ENCODE measurements around the gene PHF19.

PHF19 gene

DNA sequence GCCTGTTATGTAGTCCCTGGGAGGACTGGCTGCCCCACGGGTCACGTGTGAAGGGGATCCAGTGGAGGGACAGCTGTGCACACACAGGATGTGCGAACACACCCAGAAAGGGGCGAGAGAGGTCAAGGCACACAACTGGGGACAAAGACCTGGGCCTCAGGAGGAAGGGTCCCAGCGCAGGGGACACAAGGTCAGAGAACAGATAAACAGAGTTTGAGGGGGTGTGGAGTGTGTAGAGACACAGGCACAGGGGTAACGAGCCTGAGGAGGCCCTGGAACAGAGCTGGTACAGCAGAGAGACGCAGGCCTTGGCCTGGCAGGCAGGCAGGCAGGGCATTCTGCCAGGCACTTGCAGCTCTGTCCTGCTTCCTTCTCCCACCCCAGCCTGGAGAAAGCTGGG, 19.5 kb downstream of the PHF19 start:
- no peak overlapping the region for H3K4me3 ChIP-seq (ENCODE audit: low read depth, low read length)
- TF ChIP-seq, protein P1, sequence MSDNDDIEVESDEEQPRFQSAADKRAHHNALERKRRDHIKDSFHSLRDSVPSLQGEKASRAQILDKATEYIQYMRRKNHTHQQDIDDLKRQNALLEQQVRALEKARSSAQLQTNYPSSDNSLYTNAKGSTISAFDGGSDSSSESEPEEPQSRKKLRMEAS (IDR thresholded peaks at IDR 0.05; ENCODE audit: low read depth, low read length), result no peak
- no peak for TF ChIP-seq MYC (IDR thresholded peaks at IDR 0.05; ENCODE audit: low read depth, low read length)
- no peak for TF ChIP-seq POLR2A (IDR thresholded peaks at IDR 0.05; ENCODE audit: extremely low read depth, insufficient read length)
- TF ChIP-seq, protein P2, sequence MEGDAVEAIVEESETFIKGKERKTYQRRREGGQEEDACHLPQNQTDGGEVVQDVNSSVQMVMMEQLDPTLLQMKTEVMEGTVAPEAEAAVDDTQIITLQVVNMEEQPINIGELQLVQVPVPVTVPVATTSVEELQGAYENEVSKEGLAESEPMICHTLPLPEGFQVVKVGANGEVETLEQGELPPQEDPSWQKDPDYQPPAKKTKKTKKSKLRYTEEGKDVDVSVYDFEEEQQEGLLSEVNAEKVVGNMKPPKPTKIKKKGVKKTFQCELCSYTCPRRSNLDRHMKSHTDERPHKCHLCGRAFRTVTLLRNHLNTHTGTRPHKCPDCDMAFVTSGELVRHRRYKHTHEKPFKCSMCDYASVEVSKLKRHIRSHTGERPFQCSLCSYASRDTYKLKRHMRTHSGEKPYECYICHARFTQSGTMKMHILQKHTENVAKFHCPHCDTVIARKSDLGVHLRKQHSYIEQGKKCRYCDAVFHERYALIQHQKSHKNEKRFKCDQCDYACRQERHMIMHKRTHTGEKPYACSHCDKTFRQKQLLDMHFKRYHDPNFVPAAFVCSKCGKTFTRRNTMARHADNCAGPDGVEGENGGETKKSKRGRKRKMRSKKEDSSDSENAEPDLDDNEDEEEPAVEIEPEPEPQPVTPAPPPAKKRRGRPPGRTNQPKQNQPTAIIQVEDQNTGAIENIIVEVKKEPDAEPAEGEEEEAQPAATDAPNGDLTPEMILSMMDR (IDR thresholded peaks at IDR 0.05; ENCODE audit: low read depth, low read length), result no peak
- no peak for DNase-seq (ENCODE audit: low read depth)

DNA sequence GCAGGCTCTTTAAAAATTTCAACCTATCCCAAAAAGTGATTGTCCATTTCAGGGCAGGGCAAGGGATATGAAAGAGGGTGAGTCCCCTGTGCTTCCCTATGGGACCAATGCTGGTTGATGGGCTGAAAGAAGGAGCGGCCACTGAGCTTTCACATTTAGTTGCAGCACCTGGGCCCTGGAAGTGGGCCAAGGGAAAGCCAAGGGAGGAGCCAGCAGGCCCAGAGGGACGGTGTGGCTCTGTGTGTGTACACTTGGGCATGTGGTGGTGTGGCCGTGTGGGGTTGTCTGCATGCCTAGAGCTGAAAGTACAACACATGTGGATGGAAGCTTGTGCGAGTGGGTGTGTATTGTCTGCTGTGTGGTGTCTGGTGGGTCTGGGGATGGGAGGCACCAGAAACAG, 20.3 kb downstream of the PHF19 start:
- no peak for DNase-seq (ENCODE audit: low read depth)
- H3K4me3 ChIP-seq (ENCODE audit: low read depth, low read length), result no peak overlapping the region
- TF ChIP-seq, protein P1 (IDR thresholded peaks at IDR 0.05; ENCODE audit: low read depth, low read length), result no peak
- TF ChIP-seq MYC (IDR thresholded peaks at IDR 0.05; ENCODE audit: low read depth, low read length) (no peak), POLR2A (IDR thresholded peaks at IDR 0.05; ENCODE audit: extremely low read depth, insufficient read length) (no peak)
- TF ChIP-seq, protein P2 (IDR thresholded peaks at IDR 0.05; ENCODE audit: low read depth, low read length), result no peak

DNA sequence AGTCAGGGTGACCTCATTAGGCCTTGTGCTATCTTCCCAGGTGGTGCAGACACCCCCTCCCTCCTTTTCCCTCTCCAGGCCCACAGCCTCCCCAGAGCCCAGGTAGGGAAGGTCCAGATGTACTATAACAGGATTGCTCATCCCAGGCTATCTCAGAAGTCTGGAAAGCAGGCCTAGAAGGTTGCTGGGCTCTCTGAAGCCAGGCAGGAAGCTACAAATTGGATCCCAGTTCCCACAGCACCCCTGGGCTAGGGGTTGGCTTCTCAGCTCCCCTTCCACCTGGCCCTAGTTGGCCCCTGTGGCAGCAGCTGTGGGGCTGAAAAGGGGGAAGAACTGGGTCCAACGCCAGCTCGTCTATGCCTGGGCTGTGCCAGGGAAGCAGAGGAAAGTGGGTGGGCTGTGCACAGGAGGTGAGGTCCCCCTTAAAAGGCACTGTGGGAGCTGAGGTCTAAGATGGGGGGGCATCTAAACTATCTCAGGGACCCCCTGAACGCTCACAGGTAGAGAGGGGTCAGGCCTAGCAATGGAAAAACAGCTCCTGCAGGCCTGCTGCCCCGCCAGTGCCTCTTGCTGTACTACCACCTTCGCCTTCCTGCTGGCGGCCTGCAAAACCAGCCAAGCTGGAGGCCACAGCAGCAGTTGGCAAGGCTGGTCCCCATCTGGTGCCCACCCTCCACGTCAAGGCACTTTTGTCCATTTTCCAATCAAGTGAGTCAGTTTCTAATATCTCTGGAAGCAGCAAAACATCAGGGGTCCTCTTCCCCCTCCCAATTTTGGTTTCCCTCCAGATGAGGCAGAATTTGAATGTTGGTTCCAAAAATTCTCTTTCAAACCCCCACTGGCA, 20.9 kb downstream of the PHF19 start:
- TF ChIP-seq MYC (IDR thresholded peaks at IDR 0.05; ENCODE audit: low read depth, low read length), result no peak
- TF ChIP-seq, protein P2 (IDR thresholded peaks at IDR 0.05; ENCODE audit: low read depth, low read length), result no peak
- TF ChIP-seq, protein P1 (IDR thresholded peaks at IDR 0.05; ENCODE audit: low read depth, low read length), result no peak
- TF ChIP-seq POLR2A (IDR thresholded peaks at IDR 0.05; ENCODE audit: extremely low read depth, insufficient read length), result no peak
- no peak overlapping the region for H3K4me3 ChIP-seq (ENCODE audit: low read depth, low read length)
- DNase-seq (ENCODE audit: low read depth), result no peak

DNA sequence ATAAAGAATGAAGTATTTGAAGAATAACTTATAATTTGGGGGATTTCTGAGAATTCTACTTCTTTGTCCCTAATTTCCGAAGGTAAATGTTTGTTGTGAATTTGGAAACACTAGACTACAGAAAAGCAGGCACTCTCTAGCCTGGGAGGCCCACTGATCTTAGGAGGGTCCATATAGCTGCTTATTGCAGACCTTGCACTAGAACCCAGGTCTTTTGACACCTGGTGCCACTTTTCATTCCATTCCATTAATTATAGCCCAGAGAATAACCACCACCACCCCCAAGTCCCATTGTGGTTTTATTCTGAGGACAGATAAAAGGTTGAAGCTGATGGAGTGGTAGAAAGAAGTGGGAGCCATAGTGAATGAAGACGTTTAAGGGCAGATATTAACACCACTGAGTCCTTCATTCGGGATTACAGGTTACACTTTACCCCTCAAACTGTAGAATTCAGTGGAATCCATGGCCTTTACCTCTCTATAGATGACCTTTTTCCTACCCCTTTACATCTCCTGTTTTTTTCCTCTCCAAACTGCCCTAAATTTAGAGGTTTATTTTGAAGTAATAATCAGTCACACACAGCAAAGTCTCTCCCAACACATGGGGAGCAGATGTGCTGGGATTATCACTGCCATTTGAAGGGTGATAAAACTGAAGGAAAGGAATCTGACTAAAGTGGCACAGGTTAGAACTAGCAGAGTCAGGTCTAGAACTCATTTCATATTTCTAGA, 22.2 kb downstream of the PHF19 start:
- TF ChIP-seq MYC (IDR thresholded peaks at IDR 0.05; ENCODE audit: low read depth, low read length), result no peak
- TF ChIP-seq, protein P1 (IDR thresholded peaks at IDR 0.05; ENCODE audit: low read depth, low read length), result no peak
- TF ChIP-seq, protein P2 (IDR thresholded peaks at IDR 0.05; ENCODE audit: low read depth, low read length), result no peak
- no peak for TF ChIP-seq POLR2A (IDR thresholded peaks at IDR 0.05; ENCODE audit: extremely low read depth, insufficient read length)
- no peak overlapping the region for H3K4me3 ChIP-seq (ENCODE audit: low read depth, low read length)
- DNase-seq (ENCODE audit: low read depth), result no peak

DNA sequence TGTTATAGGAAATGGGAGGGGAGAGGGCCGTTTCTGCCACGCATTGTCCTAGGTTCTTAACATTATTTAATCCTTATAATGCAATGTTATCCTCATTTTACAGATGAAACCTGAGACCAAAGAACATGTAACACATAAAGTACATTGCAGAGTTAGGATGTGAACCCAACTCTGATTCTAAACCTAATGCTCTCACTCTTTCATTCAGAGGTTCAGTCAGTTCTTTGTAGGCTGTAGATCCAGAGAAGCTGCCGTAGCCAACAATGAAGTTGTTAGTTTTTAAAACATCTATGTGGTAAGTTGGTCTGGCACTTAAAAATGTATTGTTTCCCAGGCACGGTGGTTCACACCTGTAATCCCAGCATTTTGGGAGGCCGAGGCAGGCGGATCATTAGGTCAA, 23.8 kb downstream of the PHF19 start:
- no peak overlapping the region for H3K4me3 ChIP-seq (ENCODE audit: low read depth, low read length)
- TF ChIP-seq, protein P2 (IDR thresholded peaks at IDR 0.05; ENCODE audit: low read depth, low read length), result no peak
- TF ChIP-seq, protein P1 (IDR thresholded peaks at IDR 0.05; ENCODE audit: low read depth, low read length), result no peak
- TF ChIP-seq MYC (IDR thresholded peaks at IDR 0.05; ENCODE audit: low read depth, low read length), result no peak
- no peak for TF ChIP-seq POLR2A (IDR thresholded peaks at IDR 0.05; ENCODE audit: extremely low read depth, insufficient read length)
- no peak for DNase-seq (ENCODE audit: low read depth)
